ENCODE data around the gene CUL9.
A peak's percentile ranks its signal among the peaks of the same experiment; 100 is the strongest.

CUL9 gene

DNA sequence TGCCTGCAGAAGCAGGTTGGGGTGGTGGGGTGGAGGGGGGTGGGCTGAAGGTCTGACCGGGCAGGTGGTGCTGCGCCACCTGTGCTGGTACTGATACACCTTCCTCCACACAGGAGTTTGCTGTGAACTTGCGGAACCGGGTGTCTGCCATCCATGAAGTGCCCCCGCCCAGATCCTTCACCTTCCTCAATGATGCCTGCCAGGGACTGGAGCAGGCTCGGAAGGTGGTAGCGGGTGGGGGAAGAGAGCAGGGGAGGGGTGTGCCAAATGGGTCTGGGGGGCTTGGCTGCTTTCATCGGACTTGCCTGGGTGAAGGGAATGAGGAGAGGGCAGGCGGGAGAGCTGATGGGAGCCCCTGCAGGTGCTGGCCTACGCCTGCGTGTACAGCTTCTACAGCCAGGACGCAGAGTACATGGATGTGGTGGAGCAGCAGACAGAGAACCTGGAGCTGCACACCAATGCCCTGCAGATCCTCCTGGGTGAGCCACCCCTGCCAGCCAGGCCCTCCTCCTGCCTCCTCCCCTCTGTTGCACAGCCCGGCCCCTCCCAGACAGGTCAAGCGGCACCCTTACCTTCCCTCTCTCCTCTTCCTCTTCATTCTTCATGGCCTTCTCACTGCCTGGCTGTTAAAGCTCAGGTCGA is 40.5 kb downstream of the CUL9 start:
- in situ Hi-C loops (cut with HindIII; ENCODE audit: low sequenced_read_pairs) = no loop called here
- no peak for DNase-seq (ENCODE audit: low read depth, low spot score)
- no peak overlapping the region for H3K4me3 ChIP-seq (ENCODE audit: low read depth, low read length)
- TF ChIP-seq, protein P1, sequence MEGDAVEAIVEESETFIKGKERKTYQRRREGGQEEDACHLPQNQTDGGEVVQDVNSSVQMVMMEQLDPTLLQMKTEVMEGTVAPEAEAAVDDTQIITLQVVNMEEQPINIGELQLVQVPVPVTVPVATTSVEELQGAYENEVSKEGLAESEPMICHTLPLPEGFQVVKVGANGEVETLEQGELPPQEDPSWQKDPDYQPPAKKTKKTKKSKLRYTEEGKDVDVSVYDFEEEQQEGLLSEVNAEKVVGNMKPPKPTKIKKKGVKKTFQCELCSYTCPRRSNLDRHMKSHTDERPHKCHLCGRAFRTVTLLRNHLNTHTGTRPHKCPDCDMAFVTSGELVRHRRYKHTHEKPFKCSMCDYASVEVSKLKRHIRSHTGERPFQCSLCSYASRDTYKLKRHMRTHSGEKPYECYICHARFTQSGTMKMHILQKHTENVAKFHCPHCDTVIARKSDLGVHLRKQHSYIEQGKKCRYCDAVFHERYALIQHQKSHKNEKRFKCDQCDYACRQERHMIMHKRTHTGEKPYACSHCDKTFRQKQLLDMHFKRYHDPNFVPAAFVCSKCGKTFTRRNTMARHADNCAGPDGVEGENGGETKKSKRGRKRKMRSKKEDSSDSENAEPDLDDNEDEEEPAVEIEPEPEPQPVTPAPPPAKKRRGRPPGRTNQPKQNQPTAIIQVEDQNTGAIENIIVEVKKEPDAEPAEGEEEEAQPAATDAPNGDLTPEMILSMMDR (IDR thresholded peaks at IDR 0.05; ENCODE audit: low read depth, low read length) = no peak

DNA sequence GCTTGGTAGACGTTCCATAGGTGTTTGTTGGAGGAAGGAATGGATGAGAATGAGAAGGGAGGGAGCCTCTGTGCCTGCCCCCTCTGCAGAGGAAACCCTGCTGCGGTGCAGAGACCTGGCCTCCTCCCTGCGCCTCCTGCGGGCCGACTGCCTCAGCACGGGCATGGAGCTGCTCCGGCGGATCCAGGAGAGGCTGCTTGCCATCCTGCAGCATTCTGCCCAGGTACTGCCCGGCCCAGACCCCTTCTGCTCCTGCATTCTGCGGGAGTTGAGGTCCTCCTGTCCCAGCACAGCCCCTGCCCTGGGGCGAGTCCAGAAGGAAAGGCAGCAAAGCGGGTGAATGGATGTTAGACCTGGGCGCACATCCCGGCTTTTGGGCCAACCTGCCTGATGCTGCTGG is 41.2 kb downstream of the CUL9 start:
- TF ChIP-seq, protein P1 (IDR thresholded peaks at IDR 0.05; ENCODE audit: low read depth, low read length) = no peak
- no peak overlapping the region for H3K4me3 ChIP-seq (ENCODE audit: low read depth, low read length)
- DNase-seq (ENCODE audit: low read depth, low spot score) = no peak
- in situ Hi-C loops (cut with HindIII; ENCODE audit: low sequenced_read_pairs) = no loop called here

DNA sequence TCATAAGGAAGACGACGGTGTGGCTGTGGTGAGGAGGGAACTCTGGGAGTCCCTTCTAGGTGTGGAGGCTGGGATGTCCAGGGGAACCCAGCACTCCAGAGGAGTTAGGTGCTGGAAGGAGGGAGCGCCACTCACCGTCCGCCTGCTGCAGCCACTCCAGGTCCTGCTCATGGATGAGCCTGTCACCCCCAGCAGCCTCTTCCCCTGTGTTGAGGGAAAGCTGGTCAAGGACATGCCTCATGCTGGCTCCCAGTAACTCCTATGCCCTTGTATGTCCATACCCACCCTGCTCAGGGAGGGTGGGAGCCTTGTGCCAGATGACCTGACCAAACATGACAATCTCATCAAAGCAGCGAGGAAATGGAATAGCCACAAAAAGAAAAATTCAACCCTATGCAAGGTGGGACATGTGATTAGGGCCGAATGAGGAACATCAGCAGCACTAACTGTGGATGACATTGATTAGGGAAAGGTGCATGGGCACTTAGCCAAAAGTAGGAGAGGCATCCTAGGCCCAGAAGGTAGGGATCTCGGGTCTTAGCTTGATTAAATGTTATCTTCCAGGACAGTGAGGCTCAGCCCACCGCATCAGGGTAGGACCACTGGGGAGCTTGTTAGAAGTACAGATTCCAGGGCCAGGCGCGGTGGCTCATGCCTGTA is 44.3 kb downstream of the CUL9 start:
- DNase-seq (ENCODE audit: low read depth, low spot score) = no peak
- TF ChIP-seq, protein P1 (IDR thresholded peaks at IDR 0.05; ENCODE audit: low read depth, low read length) = no peak
- no peak overlapping the region for H3K4me3 ChIP-seq (ENCODE audit: low read depth, low read length)
- in situ Hi-C loops (cut with HindIII; ENCODE audit: low sequenced_read_pairs) = no loop called here

DNA sequence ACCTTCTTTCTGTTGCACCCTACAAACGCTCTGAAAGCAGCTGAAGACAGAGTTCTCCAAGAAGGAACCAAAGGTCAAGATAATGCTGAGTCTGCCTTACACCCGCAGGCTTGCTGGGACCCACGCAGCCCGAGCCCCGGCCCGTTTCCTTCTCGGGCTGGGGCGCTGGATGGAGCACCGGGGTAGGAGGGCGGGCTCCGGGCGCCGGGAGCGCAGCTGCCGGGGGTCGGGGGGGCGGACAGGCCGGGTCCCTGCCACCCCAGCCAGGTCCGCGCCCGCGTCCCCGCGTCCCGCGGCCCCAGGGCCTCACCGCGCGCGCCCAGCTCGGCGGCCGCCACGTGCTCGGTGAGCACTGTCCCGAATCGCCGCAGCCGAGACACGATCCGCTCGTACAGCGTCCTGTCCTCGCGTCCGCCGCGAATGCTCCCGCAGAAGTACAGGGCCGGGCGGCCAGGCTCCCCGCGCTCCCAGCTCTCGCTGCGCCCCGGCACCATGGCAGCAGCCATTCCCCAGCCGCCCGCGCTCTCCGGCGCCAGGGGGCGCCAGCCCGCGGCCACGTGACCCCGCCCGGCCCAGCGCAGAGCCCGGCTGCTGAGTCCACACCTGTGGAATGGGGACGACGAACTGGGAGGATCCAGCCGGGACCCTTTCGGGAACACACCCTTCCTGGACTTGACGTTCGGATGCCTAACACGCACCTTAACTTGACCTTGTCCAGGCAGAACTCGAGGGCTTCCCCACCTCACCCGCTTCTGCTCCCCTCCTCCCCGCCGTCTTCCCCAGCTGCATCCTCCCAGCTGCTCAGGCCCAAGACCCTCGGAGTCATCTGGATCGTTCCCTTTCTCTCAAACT is 47.2 kb downstream of the CUL9 start, which contains the start of gene DNPH1:
TSS of gene DNPH1 (minus strand) at position 531 of the 852 bp plus-strand sequence. CDS start at position 506, 25 bp downstream.
- DNase-seq (ENCODE audit: low read depth, low spot score) = peak; percentile 46
- in situ Hi-C loops (cut with HindIII; ENCODE audit: low sequenced_read_pairs) = no loop called here
- TF ChIP-seq, protein P1 (IDR thresholded peaks at IDR 0.05; ENCODE audit: low read depth, low read length) = peak; percentile 64
- H3K4me3 ChIP-seq (ENCODE audit: low read depth, low read length) = peak within 1 kb of the TSS; percentile 52

DNA sequence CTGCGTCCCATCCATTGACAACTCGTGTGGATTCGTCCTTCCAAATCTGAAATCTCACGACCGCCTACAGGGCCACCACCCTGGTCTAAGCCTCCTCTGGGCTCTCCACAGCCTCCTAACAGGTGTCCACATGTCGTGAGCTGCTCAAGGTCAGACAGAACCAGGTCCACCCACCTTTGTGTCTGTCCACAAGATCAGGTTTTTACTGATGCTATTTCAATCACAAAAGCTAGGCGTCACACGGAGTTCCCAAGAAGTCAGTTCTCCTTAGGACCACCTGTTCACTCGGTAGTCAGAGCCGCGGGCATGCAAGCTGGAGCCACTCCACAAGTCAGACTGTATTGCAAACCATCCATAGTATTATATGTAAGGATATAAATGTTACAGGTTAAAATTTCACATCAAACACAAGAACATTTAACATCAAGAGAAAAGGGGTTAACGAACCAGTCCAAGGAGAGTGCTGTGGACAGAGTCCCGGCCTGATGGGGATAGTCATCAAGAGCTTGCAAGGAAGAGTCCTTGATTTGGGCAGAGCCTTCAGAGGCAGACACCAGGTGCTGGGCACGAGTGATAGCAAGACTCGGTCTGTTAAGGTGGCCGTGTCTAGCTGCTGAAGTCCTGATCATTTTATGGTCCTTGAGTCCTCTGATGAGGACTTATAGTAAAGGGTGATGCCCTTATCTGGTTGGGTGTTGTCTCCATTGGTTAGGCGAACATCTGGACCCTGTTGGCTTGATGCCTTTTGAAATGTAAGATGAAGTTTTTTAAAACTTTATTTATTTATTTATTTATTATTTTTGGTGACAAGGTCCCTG is 48.0 kb downstream of the CUL9 start:
- in situ Hi-C loops (cut with HindIII; ENCODE audit: low sequenced_read_pairs) = no loop called here
- DNase-seq (ENCODE audit: low read depth, low spot score) = no peak
- no peak overlapping the region for H3K4me3 ChIP-seq (ENCODE audit: low read depth, low read length)
- TF ChIP-seq, protein P1 (IDR thresholded peaks at IDR 0.05; ENCODE audit: low read depth, low read length) = no peak

DNA sequence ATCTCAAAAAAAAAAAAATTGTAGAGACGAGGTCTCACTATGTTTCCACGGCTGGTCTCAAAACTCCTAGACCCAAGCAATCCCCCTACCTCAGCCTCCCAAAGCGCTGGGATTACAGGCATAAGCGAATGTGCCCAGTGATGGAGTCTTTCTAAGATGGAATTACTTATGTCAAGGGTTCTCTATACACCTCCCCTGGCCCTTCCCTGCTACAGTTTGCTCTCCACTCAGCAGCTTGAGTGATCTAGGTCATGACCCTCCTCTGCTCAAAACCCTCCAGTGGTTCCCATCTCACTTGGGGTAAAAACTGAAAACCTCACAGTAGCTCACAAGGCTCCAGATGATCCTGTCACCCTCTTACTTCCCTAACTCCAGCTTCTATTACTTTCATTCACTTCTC is 49.1 kb downstream of the CUL9 start:
- no peak overlapping the region for H3K4me3 ChIP-seq (ENCODE audit: low read depth, low read length)
- TF ChIP-seq, protein P1 (IDR thresholded peaks at IDR 0.05; ENCODE audit: low read depth, low read length) = no peak
- no peak for DNase-seq (ENCODE audit: low read depth, low spot score)
- in situ Hi-C loops (cut with HindIII; ENCODE audit: low sequenced_read_pairs) = no loop called here
